AG08395 (cell line): ENCODE results near the gene SLC25A24.
"Not testable (repeated sequence)": the region's sequence is repeated elsewhere in the genome, so short reads cannot be mapped to it uniquely, and the experiment has no call there.

Experiments
- DNase-seq: peaks from one replicate; pipeline ENCODE4 v3.0.0; 2012; ENCODE audit warnings: mixed read lengths, low spot score

SLC25A24 gene

GRCh38 chr1:108199781-108200686, at the start of gene SLC25A24:
SLC25A24 (minus strand) TSS chr1:108200343; CDS start chr1:108200138, 205 bp downstream.
- DNase-seq, result peak; percentile 91

GRCh38 chr1:108243976-108244375, 43.8 kb upstream of the SLC25A24 start, which contains the start of gene NBPF4:
NBPF4 (minus strand) TSS chr1:108244076; CDS start chr1:108243761, 315 bp downstream.
- DNase-seq, result not testable (repeated sequence)

- DNase-seq, result not testable (repeated sequence)
These were observed 39.3 kb upstream of the SLC25A24 start for GRCh38 chr1:108239426-108239825.

- not testable (repeated sequence) for DNase-seq
These were observed 35.2 kb upstream of the SLC25A24 start for GRCh38 chr1:108235308-108235707.

DNA sequence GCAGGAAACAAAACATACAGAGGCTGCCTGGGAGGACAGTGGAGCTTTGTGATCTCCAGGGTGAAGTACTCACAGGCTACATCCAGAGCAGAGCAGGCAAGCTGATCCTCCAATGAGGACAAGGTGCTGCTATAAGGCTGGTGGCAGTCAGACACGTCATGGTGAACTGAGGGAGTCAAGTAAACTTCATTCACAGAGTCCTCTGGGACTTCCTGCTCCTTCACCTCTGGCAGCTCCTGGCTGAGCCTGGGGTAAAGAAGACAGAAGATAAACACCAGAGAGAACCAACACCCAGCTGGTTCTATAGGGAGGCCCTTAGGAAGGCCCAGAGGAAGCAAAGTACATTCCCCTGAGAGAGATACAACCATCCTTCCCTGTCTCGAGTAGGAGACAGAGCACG, 32.0 kb upstream of the SLC25A24 start:
- DNase-seq, result not testable (repeated sequence)

- not testable (repeated sequence) for DNase-seq
These were observed 29.8 kb upstream of the SLC25A24 start for GRCh38 chr1:108229976-108230375.

DNA sequence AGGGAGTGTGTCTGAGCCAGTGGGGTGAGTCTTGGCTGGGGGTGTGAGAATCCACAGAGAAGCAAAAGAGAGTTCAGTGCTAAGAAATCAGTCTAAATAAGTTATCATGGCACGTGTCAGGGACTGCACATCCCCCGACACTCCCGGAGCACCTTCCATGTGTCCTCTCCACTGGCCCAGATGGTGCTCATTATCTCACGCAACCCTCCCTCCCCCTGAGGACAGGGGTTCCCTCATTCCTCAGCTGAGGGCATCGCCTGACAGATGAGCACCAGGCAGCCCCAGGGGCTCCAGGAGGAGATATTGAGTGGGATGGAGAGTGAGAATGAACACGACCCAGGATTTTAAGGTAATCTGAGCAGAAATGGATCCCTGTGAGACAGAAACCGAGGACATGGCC, 27.6 kb upstream of the SLC25A24 start:
- not testable (repeated sequence) for DNase-seq

DNA sequence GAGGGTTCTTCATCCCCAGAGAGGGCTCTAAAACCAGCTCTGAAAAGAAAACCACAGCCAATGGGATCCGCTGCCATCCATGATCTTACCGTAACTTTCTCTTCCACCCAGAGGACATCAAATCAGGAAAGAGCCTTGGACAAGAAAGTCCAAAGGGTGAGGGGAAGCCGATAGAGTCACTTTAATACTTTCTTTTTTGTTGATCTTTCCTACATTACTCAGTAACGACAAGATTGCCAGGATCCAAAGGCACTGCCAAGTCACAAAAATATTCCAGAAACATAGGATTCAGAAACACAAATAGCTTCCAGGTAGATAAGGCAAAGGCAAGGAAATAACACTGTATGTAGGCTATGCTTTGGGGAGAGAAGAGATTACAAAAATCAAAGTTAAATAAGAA, 26.7 kb upstream of the SLC25A24 start:
- not testable (repeated sequence) for DNase-seq

DNA sequence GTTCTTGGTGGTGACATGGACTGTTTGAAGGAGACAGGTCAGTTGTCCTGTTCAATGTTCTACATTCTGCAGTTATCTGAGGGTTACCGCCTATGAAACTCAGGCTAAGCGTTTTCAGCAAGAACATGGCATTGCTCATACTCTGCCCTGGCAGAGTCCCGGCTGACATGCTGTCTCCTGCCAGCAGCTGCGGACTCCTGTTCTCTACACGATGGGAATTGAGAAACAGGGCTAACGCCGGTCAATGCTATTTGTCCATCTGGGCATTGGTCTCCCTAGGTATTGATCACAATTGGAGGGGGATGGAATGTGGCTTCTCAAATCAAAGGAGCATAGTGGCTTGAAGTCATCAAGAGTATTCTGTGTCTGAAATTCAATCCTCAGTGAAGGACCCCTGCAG, 23.1 kb upstream of the SLC25A24 start:
- not testable (repeated sequence) for DNase-seq

DNA sequence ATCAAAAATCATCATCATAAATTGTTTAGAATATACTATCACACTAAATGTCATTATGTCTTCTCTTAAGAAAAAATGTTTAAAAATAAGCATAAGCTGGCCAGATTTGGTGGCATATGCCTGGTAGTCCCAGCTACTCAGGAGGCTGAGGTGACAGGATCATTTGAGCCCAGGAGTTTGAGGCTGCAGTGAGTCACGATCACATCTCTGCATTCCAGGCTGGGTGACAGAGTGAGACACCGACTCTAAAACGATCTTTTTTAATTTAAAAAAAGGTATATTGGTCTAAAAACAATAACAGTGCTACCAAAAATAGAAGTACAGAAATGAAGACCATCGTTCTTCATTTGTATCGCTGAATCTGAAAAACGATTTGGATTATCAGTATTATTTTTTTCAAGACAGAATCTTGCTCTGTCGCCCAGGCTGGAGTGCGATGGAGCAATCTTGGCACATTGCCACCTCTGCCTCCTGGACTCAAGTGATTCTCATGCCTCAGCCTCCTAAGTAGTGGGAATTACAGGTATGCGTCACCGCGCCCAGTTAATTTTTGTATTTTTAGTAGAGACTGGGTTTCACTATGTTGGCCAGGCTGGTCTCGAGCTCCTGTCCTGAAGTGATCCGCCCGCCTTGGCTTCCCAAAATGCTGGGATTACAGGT, 17.5 kb upstream of the SLC25A24 start:
- DNase-seq, result not testable (repeated sequence)

DNA sequence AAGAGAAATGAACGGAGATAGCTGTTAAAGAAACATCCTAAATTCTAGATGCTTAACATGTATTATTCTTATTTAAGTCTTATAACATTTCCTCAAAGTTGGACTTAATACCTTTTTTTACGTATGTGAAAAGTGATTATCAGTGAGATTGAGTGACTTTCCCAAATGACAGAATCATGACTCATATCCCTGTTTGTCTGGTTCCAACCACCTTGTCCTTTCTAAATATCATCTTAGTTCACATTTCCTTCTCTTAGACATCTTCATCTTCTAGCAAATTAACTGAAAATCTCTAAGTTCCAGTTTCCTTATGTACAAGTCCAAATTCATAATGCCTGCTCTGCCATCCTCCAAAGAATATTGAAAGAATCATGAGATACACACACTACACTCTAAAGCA, 16.9 kb upstream of the SLC25A24 start:
- DNase-seq, result not testable (repeated sequence)

DNA sequence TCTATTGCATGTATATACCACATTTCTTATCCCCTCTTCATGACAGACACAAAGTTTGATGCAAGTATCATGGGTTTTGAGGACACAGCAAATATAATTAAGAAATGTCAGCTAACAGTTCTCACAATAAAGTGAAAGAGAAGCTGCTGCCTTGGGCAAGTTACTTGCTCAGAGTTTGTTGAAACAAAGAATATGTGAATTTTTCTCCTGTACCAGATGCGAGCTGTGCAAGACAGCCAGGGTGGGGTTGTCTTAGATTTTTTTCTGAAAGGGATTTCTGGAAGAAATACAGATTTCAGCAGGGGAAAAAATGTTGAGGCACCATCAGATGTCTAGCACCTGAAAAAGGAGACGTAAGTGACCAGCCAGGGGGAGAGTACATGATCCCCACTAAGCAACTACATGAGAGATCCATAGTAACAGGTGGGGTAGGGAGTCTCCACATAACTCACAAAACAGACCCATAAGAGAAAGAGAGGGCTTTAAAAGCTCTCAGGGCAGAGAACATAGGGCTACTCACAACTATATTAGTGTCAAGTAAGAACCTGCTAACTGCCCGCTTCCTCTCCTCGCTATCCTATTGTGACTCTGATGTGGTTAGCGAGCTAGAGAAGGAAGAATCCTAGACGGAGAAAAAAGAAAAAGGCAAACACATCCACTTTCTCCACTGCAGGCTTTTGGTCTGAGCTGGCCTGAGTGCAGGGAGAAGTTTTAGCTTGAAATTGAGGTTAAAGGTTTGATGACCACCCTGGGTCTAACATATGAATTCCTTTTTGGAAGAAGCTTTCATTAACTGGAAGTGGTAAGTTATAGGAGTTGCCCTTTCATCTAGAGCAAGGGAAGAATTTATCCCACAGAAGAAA, 16.1 kb upstream of the SLC25A24 start:
- DNase-seq, result not testable (repeated sequence)

DNA sequence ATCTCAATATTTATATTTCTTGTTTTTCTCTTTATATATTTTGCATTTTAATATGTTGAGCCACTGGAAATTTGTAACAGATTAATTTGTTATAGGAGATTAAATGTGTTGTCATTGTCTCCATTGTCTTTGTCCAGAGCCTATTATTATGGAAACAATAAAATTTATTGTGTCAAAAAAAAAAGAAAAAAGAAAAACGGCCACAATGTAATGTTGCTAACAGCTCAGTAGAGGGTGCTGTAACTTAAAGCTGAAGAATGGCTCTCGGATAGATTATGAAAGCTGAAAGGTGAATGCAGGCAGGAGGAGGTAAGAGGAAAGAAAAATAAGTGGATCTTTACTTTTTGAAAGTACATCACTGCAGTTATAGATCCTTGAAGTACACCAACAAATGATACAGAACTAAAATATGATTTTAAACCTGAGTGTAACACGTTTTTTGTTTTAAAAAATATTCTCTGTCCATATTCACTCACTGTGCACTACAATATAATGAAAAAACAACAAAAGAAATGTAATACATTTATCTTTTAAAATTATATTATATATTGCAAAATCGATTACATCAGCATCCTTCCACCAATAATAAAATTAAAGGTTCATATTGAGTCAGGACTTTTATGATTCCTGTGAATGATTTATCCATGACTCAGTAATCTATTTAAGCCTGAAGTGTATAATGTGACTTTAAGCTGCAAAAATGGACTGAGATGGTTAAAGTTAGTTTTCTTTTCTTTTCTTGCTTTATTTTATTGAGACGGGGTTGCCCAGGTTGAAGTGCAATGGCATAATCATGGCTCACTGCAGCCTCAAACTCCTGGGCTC, 14.7 kb upstream of the SLC25A24 start:
- not testable (repeated sequence) for DNase-seq

- DNase-seq, result no peak
These were observed 10.9 kb upstream of the SLC25A24 start for GRCh38 chr1:108211014-108211413.

GRCh38 chr1:108209456-108210108, 9.4 kb upstream of the SLC25A24 start:
- DNase-seq, result no peak

- DNase-seq, result no peak
These were observed 8.7 kb upstream of the SLC25A24 start for GRCh38 chr1:108208724-108209446.

GRCh38 chr1:108203582-108203981, 3.4 kb upstream of the SLC25A24 start:
- not testable (repeated sequence) for DNase-seq

DNA sequence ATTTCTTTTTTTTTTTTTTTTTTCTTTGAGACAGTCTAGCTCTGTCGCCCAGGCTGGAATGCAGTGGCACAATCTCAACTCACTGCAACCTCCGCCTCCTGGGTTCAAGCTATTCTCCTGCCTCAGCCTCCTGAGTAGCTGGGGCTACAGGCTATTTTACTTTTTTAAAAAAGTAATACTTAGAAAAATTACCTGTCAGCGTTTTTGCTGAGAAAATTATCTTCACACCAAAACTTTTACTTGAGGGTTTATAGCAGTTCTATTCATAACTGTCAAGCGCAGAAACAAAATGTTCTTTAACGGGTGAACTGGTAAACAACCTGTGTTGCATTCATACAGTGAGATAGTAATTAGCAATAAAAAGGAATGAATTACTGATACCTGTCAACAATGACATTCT, 1.5 kb upstream of the SLC25A24 start:
- no peak for DNase-seq

DNA sequence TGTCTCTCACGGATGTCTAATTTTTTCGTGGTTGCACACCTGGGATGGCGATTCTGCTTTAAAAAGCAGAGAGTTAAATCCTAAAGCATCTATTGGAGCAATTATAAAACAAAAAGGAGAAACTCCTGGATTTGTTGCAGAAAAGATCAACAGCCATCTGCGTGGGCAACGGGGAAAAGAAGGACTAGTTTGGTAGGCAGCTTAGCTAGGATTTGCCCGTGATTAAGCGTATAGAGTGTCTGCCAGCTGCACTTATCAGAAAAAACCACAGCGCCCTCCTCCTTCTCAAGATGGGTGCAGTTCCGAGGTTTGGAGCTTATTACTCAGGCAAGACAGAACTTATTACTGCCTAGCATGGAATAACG, 526 bp upstream of the SLC25A24 start:
- peak; percentile 79 for DNase-seq

DNA sequence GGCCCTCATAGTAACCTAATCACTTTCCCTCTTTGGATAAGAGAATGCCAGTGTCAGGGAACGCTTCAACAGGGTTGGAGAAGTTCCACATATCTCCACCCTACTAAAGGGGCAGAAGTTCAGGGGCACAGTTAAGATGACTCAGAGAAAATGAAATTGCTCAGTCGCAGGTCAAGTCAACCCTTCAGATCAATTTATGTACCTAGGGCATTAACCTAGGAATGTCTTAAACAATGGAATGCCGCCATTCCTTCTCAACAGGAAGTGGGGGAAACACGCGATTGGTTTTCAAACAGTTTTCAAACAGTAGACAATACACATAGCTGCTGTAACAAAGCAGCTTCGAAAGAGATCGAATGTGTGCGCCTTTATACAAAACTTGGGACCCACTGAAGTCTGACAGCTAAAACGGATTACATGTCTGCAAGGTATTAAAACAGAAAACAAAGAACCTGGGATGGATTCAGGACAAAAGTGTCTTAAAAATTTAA, 897 bp downstream of the SLC25A24 start:
- peak; percentile 23 for DNase-seq
